HEK293 (cell line): ENCODE data around the gene KCTD7.
"Not testable (repeated sequence)": the region's sequence is repeated elsewhere in the genome, so short reads cannot be mapped to it uniquely, and the experiment has no call there.

Source experiments
- CTCF ChIA-PET: fragments of 350-600 bp; formaldehyde crosslinking; extraction: SDS; loops from one replicate; lab custom pipeline; 2021; ENCODE audit warnings: antibody characterized with exemption; lab: Yijun Ruan, JAX
- POLR2A ChIA-PET: fragments of 300-600 bp; formaldehyde crosslinking; extraction: SDS; loops from one replicate; lab custom pipeline; 2020; ENCODE audit warnings: antibody characterized with exemption, inconsistent platforms; lab: Yijun Ruan, JAX
- H3K27ac ChIP-seq: fragments of 200-500 bp; sonication (Bioruptor generic); 2 replicates; pipeline ENCODE4 v1.5.1; 2014; ENCODE audit warnings: low read depth, low read length, control low read depth, inconsistent platforms; ENCODE audit errors: extremely low read depth
- H3K36me3 ChIP-seq, 2 experiments: fragments of 200-500 bp in 1 of 2; sonication (Bioruptor generic) in 1 of 2; 1 replicate in 1 of 2; 2 replicates in 1 of 2; pipeline ENCODE4 v1.5.1; 2014 to 2017; ENCODE audit warnings: inconsistent platforms in 2 of 2, low read length in 2 of 2; ENCODE audit not compliant: control insufficient read depth in 2 of 2, insufficient read depth in 1 of 2
- H3K4me1 ChIP-seq: fragments of 200-500 bp; sonication (Bioruptor generic); 2 replicates; pipeline ENCODE4 v1.5.1; 2014; ENCODE audit warnings: mild to moderate bottlenecking, low read length, inconsistent platforms; ENCODE audit not compliant: control insufficient read depth, insufficient read depth
- H3K4me3 ChIP-seq: 2 replicates; pipeline ENCODE4 v1.5.1; 2011; ENCODE audit warnings: low read depth, mild to moderate bottlenecking, control low read depth, low read length, moderate library complexity
- H3K9me3 ChIP-seq: fragments of 200-500 bp; sonication (Bioruptor generic); 2 replicates; pipeline ENCODE4 v1.5.1; 2014; ENCODE audit warnings: low read depth, low read length, inconsistent platforms; ENCODE audit not compliant: control insufficient read depth, insufficient read depth
- ELK4 ChIP-seq: IDR thresholded peaks from 2 replicates; pipeline ENCODE4 v1.6.1; 2011; ENCODE audit warnings: mild to moderate bottlenecking, low read depth, low read length, borderline replicate concordance
- GLI2 ChIP-seq: fragments of 450-650 bp; formaldehyde crosslinking; IDR thresholded peaks from 2 replicates; pipeline ENCODE4; 2017; ENCODE audit warnings: missing biosample characterization, missing genetic modification characterization, low read depth, borderline replicate concordance
- HIC1 ChIP-seq: fragments of 450-650 bp; formaldehyde crosslinking; IDR thresholded peaks from 2 replicates; pipeline ENCODE4 v1.5.1; 2016; ENCODE audit warnings: missing biosample characterization, missing genetic modification characterization
- IKZF3 ChIP-seq: fragments of 450-650 bp; IDR thresholded peaks from 2 replicates; pipeline ENCODE4 v1.5.0; 2018; ENCODE audit warnings: missing biosample characterization, mild to moderate bottlenecking, missing genetic modification characterization, moderate library complexity
- PATZ1 ChIP-seq: fragments of 450-650 bp; formaldehyde crosslinking; IDR thresholded peaks from 2 replicates; pipeline ENCODE4 v1.5.1; 2016; ENCODE audit warnings: missing biosample characterization, missing genetic modification characterization
- PBX3 ChIP-seq: sonication (generic); formaldehyde crosslinking; IDR thresholded peaks from 2 replicates; pipeline ENCODE4 v1.8.1; 2022; ENCODE audit warnings: mild to moderate bottlenecking, moderate library complexity, missing genetic modification reagents
- RBAK ChIP-seq: fragments of 450-650 bp; formaldehyde crosslinking; IDR thresholded peaks from 2 replicates; pipeline ENCODE4 v1.5.1; 2016; ENCODE audit warnings: missing biosample characterization, missing genetic modification characterization
- YY2 ChIP-seq: fragments of 450-650 bp; formaldehyde crosslinking; IDR thresholded peaks from 2 replicates; pipeline ENCODE4 v1.5.1; 2016; ENCODE audit warnings: missing biosample characterization, missing genetic modification characterization
- ZBTB11 ChIP-seq: fragments of 450-650 bp; formaldehyde crosslinking; conservative IDR thresholded peaks from 2 replicates; pipeline ENCODE4 v1.5.1; 2016; ENCODE audit warnings: low read depth, missing biosample characterization, missing genetic modification characterization
- ZBTB48 ChIP-seq: fragments of 450-650 bp; formaldehyde crosslinking; IDR thresholded peaks from 2 replicates; pipeline ENCODE4 v1.5.1; 2016; ENCODE audit warnings: missing biosample characterization, missing genetic modification characterization
- ZBTB8A ChIP-seq: fragments of 450-650 bp; formaldehyde crosslinking; IDR thresholded peaks from 2 replicates; pipeline ENCODE4 v1.5.1; 2016; ENCODE audit warnings: missing biosample characterization, missing genetic modification characterization
- ZNF112 ChIP-seq: fragments of 450-650 bp; formaldehyde crosslinking; IDR thresholded peaks from 2 replicates; pipeline ENCODE4 v1.5.0; 2017; ENCODE audit warnings: missing biosample characterization, missing genetic modification characterization
- ZNF202 ChIP-seq: fragments of 450-650 bp; formaldehyde crosslinking; IDR thresholded peaks from 2 replicates; pipeline ENCODE4 v1.5.1; 2016; ENCODE audit warnings: missing biosample characterization, missing genetic modification characterization, borderline replicate concordance
- ZNF221 ChIP-seq: fragments of 450-650 bp; formaldehyde crosslinking; IDR thresholded peaks from 2 replicates; pipeline ENCODE4 v1.5.1; 2017; ENCODE audit warnings: missing biosample characterization, missing genetic modification characterization, borderline replicate concordance
- ZNF324 ChIP-seq: fragments of 450-650 bp; formaldehyde crosslinking; IDR thresholded peaks from 2 replicates; pipeline ENCODE4 v1.5.1; 2016; ENCODE audit warnings: missing biosample characterization, missing genetic modification characterization
- ZNF335 ChIP-seq: fragments of 450-650 bp; formaldehyde crosslinking; conservative IDR thresholded peaks from 2 replicates; pipeline ENCODE4 v1.5.1; 2016; ENCODE audit warnings: missing biosample characterization, missing genetic modification characterization
- ZNF510 ChIP-seq: fragments of 450-650 bp; formaldehyde crosslinking; IDR thresholded peaks from 2 replicates; pipeline ENCODE4 v1.5.1; 2018; ENCODE audit warnings: mild to moderate bottlenecking, missing genetic modification characterization, missing biosample characterization; ENCODE audit not compliant: insufficient replicate concordance
- ZNF544 ChIP-seq: fragments of 450-650 bp; formaldehyde crosslinking; IDR thresholded peaks from 2 replicates; pipeline ENCODE4 v1.5.0; 2017; ENCODE audit warnings: missing biosample characterization, missing genetic modification characterization
- ZNF561 ChIP-seq: fragments of 450-650 bp; IDR thresholded peaks from 2 replicates; pipeline ENCODE4 v1.5.1; 2018; ENCODE audit warnings: missing biosample characterization, missing genetic modification characterization, borderline replicate concordance
- ZNF585B ChIP-seq: fragments of 450-650 bp; formaldehyde crosslinking; IDR thresholded peaks from 2 replicates; pipeline ENCODE4 v1.5.1; 2016; ENCODE audit warnings: missing biosample characterization, missing genetic modification characterization
- ZNF624 ChIP-seq: fragments of 450-650 bp; formaldehyde crosslinking; IDR thresholded peaks from 2 replicates; pipeline ENCODE4 v1.5.1; 2017; ENCODE audit warnings: missing biosample characterization, missing genetic modification characterization
- ZNF777 ChIP-seq: fragments of 450-650 bp; formaldehyde crosslinking; IDR thresholded peaks from 2 replicates; pipeline ENCODE4 v1.5.1; 2017; ENCODE audit warnings: missing biosample characterization, missing genetic modification characterization, borderline replicate concordance
- ZSCAN16 ChIP-seq: fragments of 450-650 bp; formaldehyde crosslinking; IDR thresholded peaks from 2 replicates; pipeline ENCODE4 v1.5.1; 2016; ENCODE audit warnings: missing biosample characterization, missing genetic modification characterization

KCTD7 gene

GRCh38 chr7:66628361-66629221 is at the start of gene KCTD7 (continued):
- TF ChIP-seq HIC1 (no peak), RBAK (tag by site-specific recombination) (no peak), PBX3 (CRISPR knock-in tag) (peak; percentile 97), ZNF510 (tag by site-specific recombination) (no peak), ZNF544 (tag by site-specific recombination) (no peak), ZSCAN16 (tag by site-specific recombination) (no peak), IKZF3 (no peak), ZBTB11 (tag by site-specific recombination) (0 out of 2 replicates have a peak, but pooled peaks have one; percentile 16), YY2 (tag by site-specific recombination) (no peak), ZNF561 (tag by site-specific recombination) (no peak; the same call in 1 of the 2 replicates), ZNF335 (peak; percentile 79), GLI2 (tag by site-specific recombination) (no peak), ZBTB48 (peak; percentile 29; the same call in 1 of the 2 replicates), ZBTB8A (tag by site-specific recombination) (peak; percentile 77), ZNF777 (tag by site-specific recombination) (no peak), ZNF624 (tag by site-specific recombination) (no peak), ZNF112 (tag by site-specific recombination) (no peak), PATZ1 (tag by site-specific recombination) (peak; percentile 65), ZNF585B (tag by site-specific recombination) (no peak), ZNF202 (tag by site-specific recombination) (no peak), ZNF324 (tag by site-specific recombination) (peak; percentile 66; the same call in 1 of the 2 replicates), ELK4 (no peak), ZNF221 (tag by site-specific recombination) (no peak)

GRCh38 chr7:66580380-66580779 is 48.3 kb upstream of the KCTD7 start:
- H3K9me3 ChIP-seq, H3K4me1 ChIP-seq, H3K4me3 ChIP-seq, CTCF ChIA-PET, POLR2A ChIA-PET, H3K27ac ChIP-seq: not testable (repeated sequence)
- H3K36me3 ChIP-seq, result peaks cover 9 to 13% of the 10 kb centered on the region in 2 experiments
